Stomach (tissue), 9 donors: ENCODE data around the gene DCBLD1. TPM values are rescaled to one million over a fixed set of nuclear protein-coding genes. Genes with fewer than 3 reads are reported as not detected.

Experiments used
- DNase-seq, 2 donors: peaks; one replicate each; pipeline versions ENCODE4 v3.0.0 to v3.0.0-alpha.2; 2013 to 2019
- H3K27ac ChIP-seq, 5 donors: fragments of 200-600 bp in 4 of 5; sonication (generic) in 4 of 5; one replicate each; pipeline ENCODE4 v1.5.1; 2013 to 2019; ENCODE audit warnings: mild to moderate bottlenecking in 1 of 5, moderate library complexity in 1 of 5
- H3K27me3 ChIP-seq, 3 donors: fragments of 200-600 bp; sonication (generic); one replicate each; pipeline ENCODE4 v1.5.1; 2017 to 2019; ENCODE audit warnings: mixed run types in 1 of 3
- H3K36me3 ChIP-seq, 4 donors: fragments of 200-600 bp; sonication (generic); 1 replicate in 3 of 4; 2 replicates in 1 of 4; pipeline ENCODE4 v1.5.1; 2016 to 2019
- H3K4me1 ChIP-seq, 4 donors: fragments of 200-600 bp; sonication (generic); one replicate each; pipeline ENCODE4 v1.5.1; 2016 to 2019
- H3K4me3 ChIP-seq, 4 donors: fragments of 200-600 bp; sonication (generic) in 3 of 4; one replicate each; pipeline ENCODE4 v1.5.1; 2016 to 2019; ENCODE audit warnings: mild to moderate bottlenecking in 1 of 4
- H3K9me3 ChIP-seq, 4 donors: fragments of 200-600 bp; sonication (generic); one replicate each; pipeline ENCODE4 v1.5.1; 2016 to 2019
- EP300 ChIP-seq: sonication (generic); formaldehyde crosslinking; IDR thresholded peaks from one replicate; pipeline ENCODE4 v1.6.1; 2017; ENCODE audit warnings: antibody characterized with exemption
- POLR2A ChIP-seq, 4 donors: fragments of 450-650 bp; IDR thresholded peaks; one replicate each; pipeline ENCODE4 v1.6.1; 2016; ENCODE audit warnings: antibody characterized with exemption in 4 of 4, control low read depth in 2 of 4, mild to moderate bottlenecking in 1 of 4, moderate library complexity in 1 of 4
- POLR2AphosphoS5 ChIP-seq, 3 donors: sonication (generic); formaldehyde crosslinking; IDR thresholded peaks; one replicate each; pipeline ENCODE4 v1.6.1; 2016; ENCODE audit warnings: antibody characterized with exemption in 3 of 3
- WGBS, 5 donors: extraction: QIAGEN DNeasy Blood & Tissue Kit in 3 of 5; methylation state at CpG; one replicate each; pipeline versions ENCODE4 v1.1.5 to v1.1.7; 2013 to 2018; 5-methylcytosine and 5-hydroxymethylcytosine counted together
- intact Hi-C: fragments of 100-400 bp; cut with DNase I; formaldehyde crosslinking; loops from one replicate; pipeline ENCODE4 v1.15.1; 2023; ENCODE audit warnings: low total_unique reads
- polyA plus RNA-seq, 3 donors: library from polyadenylated mRNA; stranded (reverse); fragments of 200-250 nt; gene quantifications; one replicate each; pipeline ENCODE4 v1.2.3, GENCODE V29; 2013
- total RNA-seq, 5 donors: library from RNA; depleted of rRNA; stranded (reverse); fragments of >200 nt; gene quantifications; one replicate each; pipeline versions ENCODE4 v1.1.0 to v1.2.3, GENCODE V29; 2014 to 2016
- TF ChIP-seq, protein P1 (sequence below), 7 experiments: fragments of 450-650 bp in 4 of 7; fragments of 200-600 bp in 3 of 7; sonication (generic) in 3 of 7; IDR thresholded peaks; one replicate each; pipeline ENCODE4 v1.5.1; 2016 to 2019; ENCODE audit warnings: antibody characterized with exemption in 7 of 7, control low read depth in 2 of 7, mild to moderate bottlenecking in 1 of 7
- donor health status: healthy with polysubstance abuse.
- donor health status: Bipolar disorder and iron deficiency.
- donor health status: healthy.

DCBLD1 gene
- total and polyA plus RNA-seq, 8 donors = 3.4 to 28.5 (median 9.1) TPM

DNA sequence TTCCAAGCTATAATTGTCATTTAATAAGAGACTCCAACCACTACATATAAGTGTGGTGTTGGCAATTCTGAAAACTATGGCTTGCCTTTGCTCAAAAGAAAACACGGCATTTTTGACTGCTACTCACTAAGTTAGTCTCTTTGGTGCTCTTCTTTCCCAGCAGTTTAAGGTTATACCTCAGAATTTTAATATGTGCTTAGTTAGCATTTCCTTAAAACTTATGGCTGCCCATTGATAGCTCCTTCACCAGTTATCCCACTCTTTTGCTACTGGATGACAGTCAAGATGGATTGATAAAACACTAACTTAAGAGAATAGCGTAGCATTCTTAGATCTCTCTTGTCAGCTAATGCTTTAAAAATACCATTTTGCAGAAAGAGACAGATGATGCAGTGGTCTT, 85.8 kb downstream of the DCBLD1 start:
- Histone ChIP-seq H3K4me3 (no peak overlapping the region), H3K36me3 (peaks cover 27 to 99% (median 93%) of the 10 kb centered on the region in 4 donors), H3K9me3 (no peaks in the 10 kb centered on the region), H3K4me1 (no peaks in the 10 kb centered on the region), H3K27ac (no peak overlapping the region), H3K27me3 (no peaks in the 10 kb centered on the region)
- DNase-seq = no peak
- TF ChIP-seq POLR2AphosphoS5 (IDR thresholded peaks at IDR 0.05) = no peak
- TF ChIP-seq POLR2A (IDR thresholded peaks at IDR 0.05) = no peak
- TF ChIP-seq, protein P1, sequence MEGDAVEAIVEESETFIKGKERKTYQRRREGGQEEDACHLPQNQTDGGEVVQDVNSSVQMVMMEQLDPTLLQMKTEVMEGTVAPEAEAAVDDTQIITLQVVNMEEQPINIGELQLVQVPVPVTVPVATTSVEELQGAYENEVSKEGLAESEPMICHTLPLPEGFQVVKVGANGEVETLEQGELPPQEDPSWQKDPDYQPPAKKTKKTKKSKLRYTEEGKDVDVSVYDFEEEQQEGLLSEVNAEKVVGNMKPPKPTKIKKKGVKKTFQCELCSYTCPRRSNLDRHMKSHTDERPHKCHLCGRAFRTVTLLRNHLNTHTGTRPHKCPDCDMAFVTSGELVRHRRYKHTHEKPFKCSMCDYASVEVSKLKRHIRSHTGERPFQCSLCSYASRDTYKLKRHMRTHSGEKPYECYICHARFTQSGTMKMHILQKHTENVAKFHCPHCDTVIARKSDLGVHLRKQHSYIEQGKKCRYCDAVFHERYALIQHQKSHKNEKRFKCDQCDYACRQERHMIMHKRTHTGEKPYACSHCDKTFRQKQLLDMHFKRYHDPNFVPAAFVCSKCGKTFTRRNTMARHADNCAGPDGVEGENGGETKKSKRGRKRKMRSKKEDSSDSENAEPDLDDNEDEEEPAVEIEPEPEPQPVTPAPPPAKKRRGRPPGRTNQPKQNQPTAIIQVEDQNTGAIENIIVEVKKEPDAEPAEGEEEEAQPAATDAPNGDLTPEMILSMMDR (IDR thresholded peaks at IDR 0.05) = no peak
- TF ChIP-seq EP300 = no peak
- intact Hi-C loops = no loop called here
- 93 to 99% (median 96%) methylated on average over 2 of the region's 2 CpGs for WGBS, 5 donors

DNA sequence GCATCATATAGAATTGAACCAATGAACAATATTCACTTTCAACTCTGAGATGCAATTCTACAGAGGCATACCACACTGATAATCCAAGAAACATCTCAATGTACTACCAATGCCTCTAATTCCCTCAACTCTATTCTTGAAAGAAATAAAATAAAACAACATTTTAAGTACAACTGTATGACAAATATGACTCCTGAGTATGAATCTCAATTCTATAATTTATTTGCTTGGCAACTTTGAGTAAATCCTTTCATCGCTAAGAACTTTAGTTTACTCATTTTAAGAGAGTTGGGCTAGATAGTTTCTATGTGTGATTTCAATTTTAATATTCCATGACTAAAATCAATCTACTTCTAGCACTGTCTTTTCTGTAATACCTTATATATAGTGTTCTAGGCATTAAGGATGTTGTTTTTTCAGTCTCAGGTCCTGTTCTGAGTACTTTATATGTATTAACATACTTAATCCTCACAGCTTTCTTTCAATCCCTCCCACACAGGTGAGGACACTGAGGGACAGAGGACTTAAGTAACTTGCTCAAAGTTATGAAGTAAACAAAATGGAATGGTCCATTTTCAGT, 86.4 kb downstream of the DCBLD1 start:
- WGBS, 5 donors = 0 to 69% (median 62%) methylated on average over 1 of the region's 1 CpG
- Histone ChIP-seq H3K9me3 (no peaks in the 10 kb centered on the region), H3K36me3 (peaks cover 27 to 100% (median 90%) of the 10 kb centered on the region in 4 donors), H3K27me3 (no peaks in the 10 kb centered on the region), H3K4me1 (no peaks in the 10 kb centered on the region), H3K27ac (no peak overlapping the region), H3K4me3 (no peak overlapping the region)
- intact Hi-C loops = no loop called here
- TF ChIP-seq POLR2A (IDR thresholded peaks at IDR 0.05) = no peak
- TF ChIP-seq, protein P1 (IDR thresholded peaks at IDR 0.05) = no peak
- no peak for TF ChIP-seq EP300
- TF ChIP-seq POLR2AphosphoS5 (IDR thresholded peaks at IDR 0.05) = no peak
- no peak for DNase-seq

DNA sequence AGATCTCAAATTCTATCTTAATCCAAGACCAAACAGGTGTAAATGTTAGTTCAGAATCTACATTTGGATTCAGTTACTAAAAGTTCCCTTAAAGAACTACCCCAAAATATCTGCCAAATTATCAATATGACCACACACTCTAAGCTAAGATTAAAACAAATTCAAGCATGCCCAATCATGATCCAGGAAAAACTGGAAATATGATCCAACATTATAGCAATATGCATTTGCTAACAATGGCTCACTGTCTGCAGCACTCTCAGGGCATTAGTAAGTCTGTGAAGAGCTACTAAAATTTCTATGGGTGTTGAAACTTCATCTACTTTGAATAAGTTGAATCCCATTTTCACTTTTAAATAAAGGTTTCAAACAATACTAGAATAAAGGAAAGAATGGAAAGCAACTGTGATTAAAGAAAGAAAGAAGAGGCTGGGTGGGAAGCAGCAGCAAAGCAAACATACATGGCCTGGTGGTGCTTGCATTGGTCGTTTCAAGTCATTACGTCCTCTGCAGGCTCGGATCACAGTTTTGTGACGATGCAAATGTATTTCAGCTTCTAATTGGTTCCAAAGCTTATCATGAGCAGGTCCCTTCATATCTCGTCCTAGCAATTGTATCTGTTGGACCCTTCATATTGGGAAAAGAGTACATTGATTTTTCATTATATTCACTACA, 90.7 kb downstream of the DCBLD1 start:
- H3K4me1 ChIP-seq = no peaks in the 10 kb centered on the region
- H3K4me3 ChIP-seq = no peak overlapping the region
- no peaks in the 10 kb centered on the region for H3K9me3 ChIP-seq
- H3K27me3 ChIP-seq = no peaks in the 10 kb centered on the region
- WGBS, 5 donors = 89 to 92% (median 90%) methylated on average over 5 of the region's 5 CpGs
- DNase-seq = no peak
- H3K36me3 ChIP-seq = peaks cover 12 to 80% (median 71%) of the 10 kb centered on the region in 4 donors
- no peak overlapping the region for H3K27ac ChIP-seq
- intact Hi-C loops = no loop called here
- TF ChIP-seq POLR2AphosphoS5 (IDR thresholded peaks at IDR 0.05) (no peak), EP300 (no peak), POLR2A (IDR thresholded peaks at IDR 0.05) (no peak)
- TF ChIP-seq, protein P1 (IDR thresholded peaks at IDR 0.05) = no peak

DNA sequence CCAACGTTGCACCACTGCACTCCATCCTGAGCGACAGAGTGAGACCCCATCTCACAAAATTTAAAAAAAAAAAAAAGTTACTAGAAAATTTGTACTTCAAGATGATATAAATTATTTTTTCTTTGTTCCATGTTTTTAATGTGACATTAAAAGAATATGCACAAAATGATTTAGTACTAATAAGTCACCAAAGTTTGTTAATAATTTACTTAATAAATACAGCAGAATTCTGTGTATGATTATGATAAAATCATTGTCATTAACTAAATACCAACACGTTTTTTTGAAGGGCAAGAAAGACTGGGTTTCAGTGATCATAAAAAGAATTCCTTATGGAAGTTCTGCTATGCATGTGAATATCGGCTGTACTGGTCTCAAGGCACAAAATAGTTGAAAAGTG, 91.7 kb downstream of the DCBLD1 start:
- H3K9me3 ChIP-seq = no peaks in the 10 kb centered on the region
- no peaks in the 10 kb centered on the region for H3K4me1 ChIP-seq
- H3K36me3 ChIP-seq = peaks cover 8 to 76% (median 63%) of the 10 kb centered on the region in 4 donors
- TF ChIP-seq, protein P1 (IDR thresholded peaks at IDR 0.05) = no peak
- no peak for TF ChIP-seq POLR2A (IDR thresholded peaks at IDR 0.05)
- TF ChIP-seq POLR2AphosphoS5 (IDR thresholded peaks at IDR 0.05) = no peak
- no peak for TF ChIP-seq EP300
- no peak for DNase-seq
- no peak overlapping the region for H3K27ac ChIP-seq
- no peaks in the 10 kb centered on the region for H3K27me3 ChIP-seq
- intact Hi-C loops = no loop called here
- H3K4me3 ChIP-seq = no peak overlapping the region
- WGBS, 5 donors = 76 to 84% (median 81%) methylated on average over 4 of the region's 4 CpGs
